GM12892 (cell line): ENCODE data around the gene TALDO1.

Experiments used
- POLR2A ChIP-seq: IDR thresholded peaks from 2 replicates; pipeline ENCODE4 v1.6.1; 2011; ENCODE audit warnings: low read depth, low read length, control low read depth
- POLR2AphosphoS5 ChIP-seq: IDR thresholded peaks from 2 replicates; pipeline ENCODE4 v1.6.1; 2011; ENCODE audit warnings: low read depth, low read length, control low read depth

DNA sequence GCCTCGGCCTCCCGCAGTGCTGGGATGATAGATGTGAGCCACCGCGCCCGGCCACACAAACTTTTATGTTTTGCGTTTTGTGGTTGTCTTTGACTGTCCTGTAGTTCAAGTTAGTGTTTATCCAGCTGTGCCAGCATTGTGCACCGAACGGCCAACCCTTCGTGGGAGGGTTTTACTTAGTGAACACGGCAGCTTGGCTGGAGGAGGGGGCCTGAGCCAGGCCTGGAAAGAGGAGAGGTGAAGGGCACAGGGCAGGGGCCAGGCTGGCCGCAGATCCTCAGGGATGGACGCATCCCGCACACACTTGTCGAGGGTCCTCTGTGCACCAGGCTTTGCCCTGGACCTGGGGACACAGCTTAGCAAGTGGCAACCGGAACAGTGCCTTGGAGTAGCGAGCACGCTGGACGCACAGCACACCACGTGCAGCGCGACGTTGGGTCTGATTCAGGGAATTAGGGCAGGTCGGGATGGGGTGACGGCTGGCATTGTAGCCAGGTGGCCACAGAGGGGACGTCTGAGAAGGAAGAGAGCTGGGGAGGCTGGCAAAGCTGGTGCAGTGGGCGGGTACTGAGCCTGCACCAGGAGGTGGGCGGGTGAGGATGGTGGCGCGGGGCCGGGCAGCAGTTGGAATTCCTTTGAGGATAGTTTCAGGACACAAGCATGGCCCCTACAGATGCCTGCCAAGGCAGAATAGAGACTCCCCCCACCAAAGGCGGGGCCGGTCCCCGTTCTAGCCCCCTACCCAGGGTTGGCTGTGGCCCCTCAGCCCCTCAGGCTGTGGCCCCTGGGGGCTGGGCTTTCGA, 27.8 kb upstream of the TALDO1 start:
- TF ChIP-seq POLR2A (no peak), POLR2AphosphoS5 (no peak)
